Body of pancreas (tissue), 4 donors: ENCODE data around the gene ADRA2C.

Source experiments
- POLR2A ChIP-seq, 3 donors: fragments of 450-650 bp; IDR thresholded peaks; one replicate each; pipeline ENCODE4 v1.6.1; 2016; ENCODE audit warnings: antibody characterized with exemption in 3 of 3, mild to moderate bottlenecking in 2 of 3
- TF ChIP-seq, protein P1 (sequence below), 7 experiments: fragments of 450-650 bp in 4 of 7; fragments of 200-600 bp in 3 of 7; sonication (generic) in 3 of 7; IDR thresholded peaks; one replicate each; pipeline ENCODE4 v1.5.1; 2016 to 2019; ENCODE audit warnings: antibody characterized with exemption in 7 of 7

DNA sequence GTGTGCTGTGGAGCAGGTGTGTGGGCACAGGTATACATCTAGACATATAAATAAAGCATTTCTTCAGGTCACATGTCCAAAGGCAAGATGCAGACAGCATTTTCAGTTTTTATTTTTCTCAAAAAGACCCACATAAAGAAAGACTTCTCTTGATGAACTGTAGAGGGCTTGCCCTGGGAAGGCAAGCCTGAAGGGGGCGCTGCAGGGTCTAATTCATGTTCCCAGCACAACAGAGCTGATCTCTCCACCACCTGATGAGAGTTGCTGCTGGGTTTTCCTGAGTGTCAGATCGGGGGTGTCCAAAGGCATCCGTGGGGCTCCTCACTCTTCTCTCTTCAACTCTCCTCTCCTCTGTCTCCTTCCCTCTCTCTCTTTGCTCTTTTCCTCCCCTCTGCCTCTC lies 26.6 kb downstream of the ADRA2C start:
- TF ChIP-seq, protein P1, sequence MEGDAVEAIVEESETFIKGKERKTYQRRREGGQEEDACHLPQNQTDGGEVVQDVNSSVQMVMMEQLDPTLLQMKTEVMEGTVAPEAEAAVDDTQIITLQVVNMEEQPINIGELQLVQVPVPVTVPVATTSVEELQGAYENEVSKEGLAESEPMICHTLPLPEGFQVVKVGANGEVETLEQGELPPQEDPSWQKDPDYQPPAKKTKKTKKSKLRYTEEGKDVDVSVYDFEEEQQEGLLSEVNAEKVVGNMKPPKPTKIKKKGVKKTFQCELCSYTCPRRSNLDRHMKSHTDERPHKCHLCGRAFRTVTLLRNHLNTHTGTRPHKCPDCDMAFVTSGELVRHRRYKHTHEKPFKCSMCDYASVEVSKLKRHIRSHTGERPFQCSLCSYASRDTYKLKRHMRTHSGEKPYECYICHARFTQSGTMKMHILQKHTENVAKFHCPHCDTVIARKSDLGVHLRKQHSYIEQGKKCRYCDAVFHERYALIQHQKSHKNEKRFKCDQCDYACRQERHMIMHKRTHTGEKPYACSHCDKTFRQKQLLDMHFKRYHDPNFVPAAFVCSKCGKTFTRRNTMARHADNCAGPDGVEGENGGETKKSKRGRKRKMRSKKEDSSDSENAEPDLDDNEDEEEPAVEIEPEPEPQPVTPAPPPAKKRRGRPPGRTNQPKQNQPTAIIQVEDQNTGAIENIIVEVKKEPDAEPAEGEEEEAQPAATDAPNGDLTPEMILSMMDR (IDR thresholded peaks at IDR 0.05): no peak
- no peak for TF ChIP-seq POLR2A (IDR thresholded peaks at IDR 0.05)
